Fibroblast of pulmonary artery (primary cell): ENCODE measurements around the gene C1QTNF1.

Experiments
- DNase-seq: peaks from one replicate; pipeline ENCODE4 v3.0.0-alpha.2; 2010; ENCODE audit warnings: low read depth
- H3K4me3 ChIP-seq: replicated peaks from 2 replicates; pipeline ENCODE4 v1.5.1; 2011; ENCODE audit warnings: low read depth, mild to moderate bottlenecking, control low read depth, low read length, moderate library complexity
- CTCF ChIP-seq: IDR thresholded peaks from 2 replicates; pipeline ENCODE4 v1.5.1; 2011; ENCODE audit warnings: mild to moderate bottlenecking, control low read depth, low read length, inconsistent platforms; ENCODE audit errors: missing control alignments

The C1QTNF1 gene

GRCh38 chr17:79048826-79049755 is 25.1 kb downstream of the C1QTNF1 start:
- H3K4me3 ChIP-seq: no peak overlapping the region
- TF ChIP-seq CTCF: no peak
- no peak for DNase-seq

- DNase-seq: no peak
- no peak for TF ChIP-seq CTCF
- no peak overlapping the region for H3K4me3 ChIP-seq
Observed at GRCh38 chr17:79049821-79050220, 25.9 kb downstream of the C1QTNF1 start.

GRCh38 chr17:79050551-79050950 is 26.6 kb downstream of the C1QTNF1 start:
- H3K4me3 ChIP-seq: no peak overlapping the region
- no peak for TF ChIP-seq CTCF
- DNase-seq: no peak

GRCh38 chr17:79051306-79051705 is 27.3 kb downstream of the C1QTNF1 start:
- TF ChIP-seq CTCF: no peak
- DNase-seq: no peak
- H3K4me3 ChIP-seq: no peak overlapping the region

GRCh38 chr17:79052131-79052530 is 28.2 kb downstream of the C1QTNF1 start:
- DNase-seq: no peak
- TF ChIP-seq CTCF: no peak
- H3K4me3 ChIP-seq: no peak overlapping the region

GRCh38 chr17:79053251-79053925 is 29.4 kb downstream of the C1QTNF1 start:
- peak; percentile 40 for DNase-seq
- H3K4me3 ChIP-seq: no peak overlapping the region

More at GRCh38 chr17:79053251-79053925, 29.4 kb downstream of the C1QTNF1 start:
- TF ChIP-seq CTCF: no peak
